ENCODE results near the gene CFAP141.

DNA sequence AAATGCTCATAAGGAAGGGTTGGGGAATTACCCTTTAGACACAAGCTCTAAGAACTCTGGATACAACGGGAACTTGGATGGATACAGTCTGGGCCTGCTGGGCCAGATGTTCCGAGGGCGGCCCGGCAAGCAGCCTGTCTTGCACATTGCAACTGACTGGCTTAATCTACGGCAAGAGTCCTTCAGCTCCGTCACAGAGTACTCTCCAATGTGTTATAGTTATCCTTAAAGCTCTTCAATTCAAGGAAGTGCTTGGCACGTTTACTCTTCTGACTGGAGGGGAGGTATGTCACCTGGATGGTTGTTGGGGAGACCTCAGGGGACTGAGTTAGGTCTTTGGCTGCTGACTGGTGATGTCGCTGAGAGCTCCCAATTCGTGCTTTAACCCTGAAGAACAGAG is 1.1 kb upstream of the CFAP141 start:
- TF ChIP-seq, protein P1, sequence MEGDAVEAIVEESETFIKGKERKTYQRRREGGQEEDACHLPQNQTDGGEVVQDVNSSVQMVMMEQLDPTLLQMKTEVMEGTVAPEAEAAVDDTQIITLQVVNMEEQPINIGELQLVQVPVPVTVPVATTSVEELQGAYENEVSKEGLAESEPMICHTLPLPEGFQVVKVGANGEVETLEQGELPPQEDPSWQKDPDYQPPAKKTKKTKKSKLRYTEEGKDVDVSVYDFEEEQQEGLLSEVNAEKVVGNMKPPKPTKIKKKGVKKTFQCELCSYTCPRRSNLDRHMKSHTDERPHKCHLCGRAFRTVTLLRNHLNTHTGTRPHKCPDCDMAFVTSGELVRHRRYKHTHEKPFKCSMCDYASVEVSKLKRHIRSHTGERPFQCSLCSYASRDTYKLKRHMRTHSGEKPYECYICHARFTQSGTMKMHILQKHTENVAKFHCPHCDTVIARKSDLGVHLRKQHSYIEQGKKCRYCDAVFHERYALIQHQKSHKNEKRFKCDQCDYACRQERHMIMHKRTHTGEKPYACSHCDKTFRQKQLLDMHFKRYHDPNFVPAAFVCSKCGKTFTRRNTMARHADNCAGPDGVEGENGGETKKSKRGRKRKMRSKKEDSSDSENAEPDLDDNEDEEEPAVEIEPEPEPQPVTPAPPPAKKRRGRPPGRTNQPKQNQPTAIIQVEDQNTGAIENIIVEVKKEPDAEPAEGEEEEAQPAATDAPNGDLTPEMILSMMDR (IDR thresholded peaks at IDR 0.05 in 8 of 11, conservative IDR thresholded peaks at IDR 0.05 in 3 of 11): no peak
- TF ChIP-seq POLR2AphosphoS5 (IDR thresholded peaks at IDR 0.05): no peak

All from spleen (tissue), 7 donors.